HepG2 (cell line): ENCODE results near the gene RAB40C. TPM values are rescaled to one million over a fixed set of nuclear protein-coding genes. Genes with fewer than 3 reads are reported as not detected.
A peak's percentile ranks its signal among the peaks of the same experiment; 100 is the strongest.

Source experiments
- GATAD2A ChIP-seq: IDR thresholded peaks from 2 replicates; pipeline ENCODE4 v1.6.1; 2016
- HDAC2 ChIP-seq: sonication (generic); formaldehyde crosslinking; IDR thresholded peaks from 2 replicates; pipeline ENCODE4 v1.4.0; 2020; ENCODE audit warnings: missing genetic modification reagents
- HNRNPUL1 ChIP-seq: fragments of 200-400 bp; formaldehyde crosslinking; IDR thresholded peaks from 2 replicates; pipeline ENCODE4 v1.6.1; 2017; ENCODE audit warnings: low read depth, mild to moderate bottlenecking, low read length, moderate library complexity
- KLF9 ChIP-seq: IDR thresholded peaks from 2 replicates; pipeline ENCODE4 v1.6.1; 2016; ENCODE audit warnings: low read depth
- MEIS1 ChIP-seq: sonication (generic); formaldehyde crosslinking; IDR thresholded peaks from 2 replicates; pipeline ENCODE4 v1.9.0; 2021; ENCODE audit warnings: mild to moderate bottlenecking, missing genetic modification reagents, moderate library complexity, borderline replicate concordance
- NFIC ChIP-seq: IDR thresholded peaks from 2 replicates; pipeline ENCODE4 v1.6.1; 2012; ENCODE audit warnings: mild to moderate bottlenecking, low read length, inconsistent platforms
- NFYC ChIP-seq: IDR thresholded peaks from 2 replicates; pipeline ENCODE4 v1.6.1; 2016; ENCODE audit warnings: missing genetic modification reagents, missing compliant biosample characterization
- RBFOX2 ChIP-seq: fragments of 200-400 bp; formaldehyde crosslinking; IDR thresholded peaks from 2 replicates; pipeline ENCODE4 v1.6.1; 2017; ENCODE audit warnings: low read depth, mild to moderate bottlenecking, low read length
- RXRA ChIP-seq: sonication (generic); formaldehyde crosslinking; IDR thresholded peaks from 2 replicates; pipeline ENCODE4 v1.5.1; 2020; ENCODE audit warnings: missing genetic modification reagents
- ZNF33A ChIP-seq: sonication (generic); formaldehyde crosslinking; IDR thresholded peaks from 2 replicates; pipeline ENCODE4 v1.5.1; 2020; ENCODE audit warnings: missing genetic modification reagents, mild to moderate bottlenecking, moderate library complexity, borderline replicate concordance
- ZNF34 ChIP-seq: sonication (generic); formaldehyde crosslinking; IDR thresholded peaks from 2 replicates; pipeline ENCODE4 v1.4.0; 2020; ENCODE audit warnings: mild to moderate bottlenecking, missing genetic modification reagents, borderline replicate concordance
- ZNF780A ChIP-seq: sonication (generic); formaldehyde crosslinking; IDR thresholded peaks from 2 replicates; pipeline ENCODE4 v1.8.0; 2022; ENCODE audit warnings: mild to moderate bottlenecking, missing genetic modification reagents, moderate library complexity
- ZSCAN25 ChIP-seq: sonication (generic); formaldehyde crosslinking; IDR thresholded peaks from 2 replicates; pipeline ENCODE4 v1.8.0; 2022; ENCODE audit warnings: mild to moderate bottlenecking, missing genetic modification reagents
- polyA plus RNA-seq, 8 experiments: library from polyadenylated mRNA; depleted of rRNA in 3 of 8; stranded (reverse) in 7 of 8; unstranded in 1 of 8; fragments of >200 nt; fragmentation: Illumina TruSeq in 4 of 8; extraction: Trizol in 4 of 8; gene quantifications; 2 replicates each; pipeline versions ENCODE4 v1.2.1 to v1.2.3, GENCODE V29; 2011 to 2016; ENCODE audit warnings: low read depth in 4 of 8, missing spikeins in 1 of 8, mixed read lengths in 1 of 8; ENCODE audit not compliant: insufficient read depth in 1 of 8
- total RNA-seq, 5 experiments: library from RNA; depleted of rRNA; stranded (reverse); fragments of >200 nt; fragmentation: Illumina TruSeq; extraction: Trizol; gene quantifications; 2 replicates each; pipeline ENCODE4 v1.2.3, GENCODE V29; 2016; ENCODE audit warnings: low read depth in 1 of 5
- TF ChIP-seq, protein P1 (sequence below): IDR thresholded peaks from 2 replicates; pipeline ENCODE4 v1.4.0; 2020; ENCODE audit warnings: mild to moderate bottlenecking, missing genetic modification reagents
- TF ChIP-seq, protein P2 (sequence below): sonication (generic); formaldehyde crosslinking; IDR thresholded peaks from 2 replicates; pipeline ENCODE4 v1.8.0; 2022; ENCODE audit warnings: missing genetic modification reagents, mild to moderate bottlenecking, inconsistent platforms, borderline replicate concordance
- TF ChIP-seq, protein P3 (sequence below): sonication (generic); formaldehyde crosslinking; IDR thresholded peaks from 2 replicates; pipeline ENCODE4 v1.5.0; 2020; ENCODE audit warnings: missing genetic modification reagents
- TF ChIP-seq, protein P4 (sequence below): sonication (generic); formaldehyde crosslinking; IDR thresholded peaks from 2 replicates; pipeline ENCODE4 v1.4.0; 2020; ENCODE audit warnings: missing genetic modification reagents, borderline replicate concordance

The RAB40C gene
- total and polyA plus RNA-seq, 2 of the 13 experiments (the other 11 are each of a cell fraction or from before 2014, with no cell fraction given), result 7.7 to 11.5 TPM

DNA sequence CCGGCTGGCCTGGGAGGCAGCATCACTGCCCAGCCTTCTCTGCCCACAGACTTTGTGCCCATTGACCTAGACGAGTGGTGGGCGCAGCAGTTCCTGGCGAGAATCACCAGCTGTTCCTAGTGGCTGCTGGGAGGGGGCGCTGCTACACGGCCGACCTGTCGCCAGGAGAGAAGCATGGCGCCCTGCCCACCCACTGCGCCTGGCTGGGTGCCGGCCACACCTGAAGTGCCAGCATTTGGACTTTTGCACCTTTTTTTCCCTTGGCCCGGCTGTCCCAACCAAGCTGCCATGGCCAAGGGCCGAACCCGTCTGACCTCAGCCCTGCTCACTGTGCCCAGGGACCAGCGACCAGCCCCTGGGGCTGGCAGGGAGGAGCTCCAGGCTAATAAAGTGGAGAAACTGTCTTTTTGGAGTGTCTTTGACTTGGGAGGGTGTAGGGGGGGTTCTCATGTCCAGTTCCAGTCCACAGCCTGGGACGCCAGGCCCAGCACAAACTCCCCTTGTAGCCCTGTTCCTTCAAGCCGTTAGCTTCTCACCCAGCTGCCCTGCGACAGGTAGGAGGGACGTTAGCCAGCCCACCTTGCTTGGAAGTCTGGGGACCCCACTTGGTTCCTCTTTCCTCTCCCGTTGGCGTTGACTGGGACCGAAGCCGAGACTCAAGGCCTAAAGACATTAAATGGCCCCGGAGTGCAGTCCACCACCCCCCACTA lies 58.4 kb downstream of the RAB40C start (continued):
- TF ChIP-seq MEIS1 (CRISPR knock-in tag) (no peak; the same call in 1 of the 2 replicates), ZSCAN25 (0 out of 2 replicates have a peak, but pooled peaks have one; percentile 46), HNRNPUL1 (no peak), ZNF780A (CRISPR knock-in tag) (no peak), RBFOX2 (no peak), ZNF34 (peak; percentile 74; the same call in 1 of the 2 replicates), NFIC (0 out of 2 replicates have a peak, but pooled peaks have one; percentile 23), ZNF33A (CRISPR knock-in tag) (no peak), HDAC2 (peak; percentile 59), KLF9 (no peak), GATAD2A (CRISPR knock-in tag) (peak; percentile 56), RXRA (CRISPR knock-in tag) (0 out of 2 replicates have a peak, but pooled peaks have one; percentile 33), NFYC (CRISPR knock-in tag) (no peak)
- TF ChIP-seq, protein P1, sequence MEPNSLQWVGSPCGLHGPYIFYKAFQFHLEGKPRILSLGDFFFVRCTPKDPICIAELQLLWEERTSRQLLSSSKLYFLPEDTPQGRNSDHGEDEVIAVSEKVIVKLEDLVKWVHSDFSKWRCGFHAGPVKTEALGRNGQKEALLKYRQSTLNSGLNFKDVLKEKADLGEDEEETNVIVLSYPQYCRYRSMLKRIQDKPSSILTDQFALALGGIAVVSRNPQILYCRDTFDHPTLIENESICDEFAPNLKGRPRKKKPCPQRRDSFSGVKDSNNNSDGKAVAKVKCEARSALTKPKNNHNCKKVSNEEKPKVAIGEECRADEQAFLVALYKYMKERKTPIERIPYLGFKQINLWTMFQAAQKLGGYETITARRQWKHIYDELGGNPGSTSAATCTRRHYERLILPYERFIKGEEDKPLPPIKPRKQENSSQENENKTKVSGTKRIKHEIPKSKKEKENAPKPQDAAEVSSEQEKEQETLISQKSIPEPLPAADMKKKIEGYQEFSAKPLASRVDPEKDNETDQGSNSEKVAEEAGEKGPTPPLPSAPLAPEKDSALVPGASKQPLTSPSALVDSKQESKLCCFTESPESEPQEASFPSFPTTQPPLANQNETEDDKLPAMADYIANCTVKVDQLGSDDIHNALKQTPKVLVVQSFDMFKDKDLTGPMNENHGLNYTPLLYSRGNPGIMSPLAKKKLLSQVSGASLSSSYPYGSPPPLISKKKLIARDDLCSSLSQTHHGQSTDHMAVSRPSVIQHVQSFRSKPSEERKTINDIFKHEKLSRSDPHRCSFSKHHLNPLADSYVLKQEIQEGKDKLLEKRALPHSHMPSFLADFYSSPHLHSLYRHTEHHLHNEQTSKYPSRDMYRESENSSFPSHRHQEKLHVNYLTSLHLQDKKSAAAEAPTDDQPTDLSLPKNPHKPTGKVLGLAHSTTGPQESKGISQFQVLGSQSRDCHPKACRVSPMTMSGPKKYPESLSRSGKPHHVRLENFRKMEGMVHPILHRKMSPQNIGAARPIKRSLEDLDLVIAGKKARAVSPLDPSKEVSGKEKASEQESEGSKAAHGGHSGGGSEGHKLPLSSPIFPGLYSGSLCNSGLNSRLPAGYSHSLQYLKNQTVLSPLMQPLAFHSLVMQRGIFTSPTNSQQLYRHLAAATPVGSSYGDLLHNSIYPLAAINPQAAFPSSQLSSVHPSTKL (CRISPR knock-in tag), result no peak; the same call in 1 of the 2 replicates
- TF ChIP-seq, protein P2, sequence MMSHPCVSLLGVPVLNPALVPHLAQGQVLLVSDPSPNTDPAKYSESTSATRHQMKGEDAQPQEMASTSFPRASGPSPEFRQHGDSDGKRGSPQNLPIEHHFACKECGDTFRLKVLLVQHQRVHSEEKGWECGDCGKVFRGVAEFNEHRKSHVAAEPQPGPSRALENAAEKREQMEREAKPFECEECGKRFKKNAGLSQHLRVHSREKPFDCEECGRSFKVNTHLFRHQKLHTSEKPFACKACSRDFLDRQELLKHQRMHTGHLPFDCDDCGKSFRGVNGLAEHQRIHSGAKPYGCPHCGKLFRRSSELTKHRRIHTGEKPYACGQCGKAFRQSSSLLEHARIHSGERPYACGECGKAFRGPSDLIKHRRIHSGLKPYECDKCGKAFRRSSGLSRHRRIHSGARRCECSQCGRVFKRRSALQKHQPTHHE (CRISPR knock-in tag), result 0 out of 2 replicates have a peak, but pooled peaks have one; percentile 13
- TF ChIP-seq, protein P3, sequence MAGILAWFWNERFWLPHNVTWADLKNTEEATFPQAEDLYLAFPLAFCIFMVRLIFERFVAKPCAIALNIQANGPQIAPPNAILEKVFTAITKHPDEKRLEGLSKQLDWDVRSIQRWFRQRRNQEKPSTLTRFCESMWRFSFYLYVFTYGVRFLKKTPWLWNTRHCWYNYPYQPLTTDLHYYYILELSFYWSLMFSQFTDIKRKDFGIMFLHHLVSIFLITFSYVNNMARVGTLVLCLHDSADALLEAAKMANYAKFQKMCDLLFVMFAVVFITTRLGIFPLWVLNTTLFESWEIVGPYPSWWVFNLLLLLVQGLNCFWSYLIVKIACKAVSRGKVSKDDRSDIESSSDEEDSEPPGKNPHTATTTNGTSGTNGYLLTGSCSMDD, result no peak
- TF ChIP-seq, protein P4, sequence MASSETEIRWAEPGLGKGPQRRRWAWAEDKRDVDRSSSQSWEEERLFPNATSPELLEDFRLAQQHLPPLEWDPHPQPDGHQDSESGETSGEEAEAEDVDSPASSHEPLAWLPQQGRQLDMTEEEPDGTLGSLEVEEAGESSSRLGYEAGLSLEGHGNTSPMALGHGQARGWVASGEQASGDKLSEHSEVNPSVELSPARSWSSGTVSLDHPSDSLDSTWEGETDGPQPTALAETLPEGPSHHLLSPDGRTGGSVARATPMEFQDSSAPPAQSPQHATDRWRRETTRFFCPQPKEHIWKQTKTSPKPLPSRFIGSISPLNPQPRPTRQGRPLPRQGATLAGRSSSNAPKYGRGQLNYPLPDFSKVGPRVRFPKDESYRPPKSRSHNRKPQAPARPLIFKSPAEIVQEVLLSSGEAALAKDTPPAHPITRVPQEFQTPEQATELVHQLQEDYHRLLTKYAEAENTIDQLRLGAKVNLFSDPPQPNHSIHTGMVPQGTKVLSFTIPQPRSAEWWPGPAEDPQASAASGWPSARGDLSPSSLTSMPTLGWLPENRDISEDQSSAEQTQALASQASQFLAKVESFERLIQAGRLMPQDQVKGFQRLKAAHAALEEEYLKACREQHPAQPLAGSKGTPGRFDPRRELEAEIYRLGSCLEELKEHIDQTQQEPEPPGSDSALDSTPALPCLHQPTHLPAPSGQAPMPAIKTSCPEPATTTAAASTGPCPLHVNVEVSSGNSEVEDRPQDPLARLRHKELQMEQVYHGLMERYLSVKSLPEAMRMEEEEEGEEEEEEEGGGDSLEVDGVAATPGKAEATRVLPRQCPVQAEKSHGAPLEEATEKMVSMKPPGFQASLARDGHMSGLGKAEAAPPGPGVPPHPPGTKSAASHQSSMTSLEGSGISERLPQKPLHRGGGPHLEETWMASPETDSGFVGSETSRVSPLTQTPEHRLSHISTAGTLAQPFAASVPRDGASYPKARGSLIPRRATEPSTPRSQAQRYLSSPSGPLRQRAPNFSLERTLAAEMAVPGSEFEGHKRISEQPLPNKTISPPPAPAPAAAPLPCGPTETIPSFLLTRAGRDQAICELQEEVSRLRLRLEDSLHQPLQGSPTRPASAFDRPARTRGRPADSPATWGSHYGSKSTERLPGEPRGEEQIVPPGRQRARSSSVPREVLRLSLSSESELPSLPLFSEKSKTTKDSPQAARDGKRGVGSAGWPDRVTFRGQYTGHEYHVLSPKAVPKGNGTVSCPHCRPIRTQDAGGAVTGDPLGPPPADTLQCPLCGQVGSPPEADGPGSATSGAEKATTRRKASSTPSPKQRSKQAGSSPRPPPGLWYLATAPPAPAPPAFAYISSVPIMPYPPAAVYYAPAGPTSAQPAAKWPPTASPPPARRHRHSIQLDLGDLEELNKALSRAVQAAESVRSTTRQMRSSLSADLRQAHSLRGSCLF, result no peak
